Measurements from ENCODE around the gene LHX3. TPM values are rescaled to one million over a fixed set of nuclear protein-coding genes. Genes with fewer than 3 reads are reported as not detected.
"Not testable (repeated sequence)": the region's sequence is repeated elsewhere in the genome, so short reads cannot be mapped to it uniquely, and the experiment has no call there.

The LHX3 gene
- total and polyA plus RNA-seq, 4 donors: not detected

- DNase-seq: no peak
- no peak overlapping the region for H3K9ac ChIP-seq (ENCODE audit: insufficient read depth in 1 of 2, low read length in 2 of 2)
- 86 to 90% methylated on average over 32 of the region's 32 CpGs for WGBS, 2 donors
- H3K4me1 ChIP-seq (ENCODE audit: control insufficient read depth in 5 of 5, insufficient read depth in 5 of 5, low read length in 5 of 5): peaks cover 0 to 11% (median 0%) of the 10 kb centered on the region in 5 donors
- no peaks in the 10 kb centered on the region for H3K9me3 ChIP-seq (ENCODE audit: control insufficient read depth in 4 of 4, insufficient read depth in 3 of 4, low read length in 3 of 4)
- no peak for TF ChIP-seq CTCF (IDR thresholded peaks at IDR 0.05; ENCODE audit: control extremely low read depth, extremely low read depth)
- H3K36me3 ChIP-seq (ENCODE audit: control insufficient read depth in 4 of 4, insufficient read depth in 4 of 4, low read length in 4 of 4): peaks cover 0 to 9% (median 4%) of the 10 kb centered on the region in 4 donors
- ATAC-seq (ENCODE audit: insufficient read depth, low FRiP score): no peak
- H3K27ac ChIP-seq (ENCODE audit: low read depth in 1 of 2, low read length in 1 of 2): no peak overlapping the region
- H3K4me3 ChIP-seq: no peak overlapping the region
- no peaks in the 10 kb centered on the region for H3K27me3 ChIP-seq (ENCODE audit: control insufficient read depth in 3 of 3, insufficient read depth in 3 of 3, low read length in 2 of 3)
Observed at GRCh38 chr9:136237486-136238341, 32.8 kb upstream of the LHX3 start.

- H3K9ac ChIP-seq (ENCODE audit: insufficient read depth in 1 of 2, low read length in 2 of 2); H3K9me3 ChIP-seq (ENCODE audit: control insufficient read depth in 4 of 4, insufficient read depth in 3 of 4, low read length in 3 of 4); DNase-seq; H3K4me1 ChIP-seq (ENCODE audit: control insufficient read depth in 5 of 5, insufficient read depth in 5 of 5, low read length in 5 of 5); H3K27ac ChIP-seq (ENCODE audit: low read depth in 1 of 2, low read length in 1 of 2); ATAC-seq (ENCODE audit: insufficient read depth, low FRiP score); H3K36me3 ChIP-seq (ENCODE audit: control insufficient read depth in 4 of 4, insufficient read depth in 4 of 4, low read length in 4 of 4); H3K27me3 ChIP-seq (ENCODE audit: control insufficient read depth in 3 of 3, insufficient read depth in 3 of 3, low read length in 2 of 3); H3K4me3 ChIP-seq: not testable (repeated sequence)
- 96% methylated on average over 39 to 43 of the region's 43 CpGs for WGBS, 2 donors
Observed at GRCh38 chr9:136236471-136237410, 31.8 kb upstream of the LHX3 start.

- Histone ChIP-seq H3K4me3 (no peak overlapping the region), H3K36me3 (ENCODE audit: control insufficient read depth in 4 of 4, insufficient read depth in 4 of 4, low read length in 4 of 4) (peaks cover 0 to 9% (median 4%) of the 10 kb centered on the region in 4 donors), H3K9me3 (ENCODE audit: control insufficient read depth in 4 of 4, insufficient read depth in 3 of 4, low read length in 3 of 4) (no peaks in the 10 kb centered on the region), H3K4me1 (ENCODE audit: control insufficient read depth in 5 of 5, insufficient read depth in 5 of 5, low read length in 5 of 5) (peaks cover 0 to 7% (median 0%) of the 10 kb centered on the region in 5 donors), H3K27me3 (ENCODE audit: control insufficient read depth in 3 of 3, insufficient read depth in 3 of 3, low read length in 2 of 3) (no peaks in the 10 kb centered on the region), H3K9ac (ENCODE audit: insufficient read depth in 1 of 2, low read length in 2 of 2) (no peak overlapping the region), H3K27ac (ENCODE audit: low read depth in 1 of 2, low read length in 1 of 2) (no peak overlapping the region)
- WGBS, 2 donors: 88 to 93% methylated on average over 27 of the region's 27 CpGs
- DNase-seq: no peak
- ATAC-seq (ENCODE audit: insufficient read depth, low FRiP score): no peak
- no peak for TF ChIP-seq CTCF (IDR thresholded peaks at IDR 0.05; ENCODE audit: control extremely low read depth, extremely low read depth)
Observed at GRCh38 chr9:136235709-136236455, 31.0 kb upstream of the LHX3 start.
